Measurements from ENCODE around the gene CACNA1C.

The CACNA1C gene

GRCh38 chr12:2649201-2650030 lies 596.6 kb downstream of the CACNA1C start:
- H3K27me3 ChIP-seq (ENCODE audit: insufficient read depth, low read length, poor library complexity), result peaks cover 18% of the 10 kb centered on the region
- H3K27ac ChIP-seq (ENCODE audit: low read length), result no peak overlapping the region
- TF ChIP-seq, protein P1, sequence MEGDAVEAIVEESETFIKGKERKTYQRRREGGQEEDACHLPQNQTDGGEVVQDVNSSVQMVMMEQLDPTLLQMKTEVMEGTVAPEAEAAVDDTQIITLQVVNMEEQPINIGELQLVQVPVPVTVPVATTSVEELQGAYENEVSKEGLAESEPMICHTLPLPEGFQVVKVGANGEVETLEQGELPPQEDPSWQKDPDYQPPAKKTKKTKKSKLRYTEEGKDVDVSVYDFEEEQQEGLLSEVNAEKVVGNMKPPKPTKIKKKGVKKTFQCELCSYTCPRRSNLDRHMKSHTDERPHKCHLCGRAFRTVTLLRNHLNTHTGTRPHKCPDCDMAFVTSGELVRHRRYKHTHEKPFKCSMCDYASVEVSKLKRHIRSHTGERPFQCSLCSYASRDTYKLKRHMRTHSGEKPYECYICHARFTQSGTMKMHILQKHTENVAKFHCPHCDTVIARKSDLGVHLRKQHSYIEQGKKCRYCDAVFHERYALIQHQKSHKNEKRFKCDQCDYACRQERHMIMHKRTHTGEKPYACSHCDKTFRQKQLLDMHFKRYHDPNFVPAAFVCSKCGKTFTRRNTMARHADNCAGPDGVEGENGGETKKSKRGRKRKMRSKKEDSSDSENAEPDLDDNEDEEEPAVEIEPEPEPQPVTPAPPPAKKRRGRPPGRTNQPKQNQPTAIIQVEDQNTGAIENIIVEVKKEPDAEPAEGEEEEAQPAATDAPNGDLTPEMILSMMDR (IDR thresholded peaks at IDR 0.05; ENCODE audit: borderline replicate concordance, extremely low read depth, low read length, poor library complexity, severe bottlenecking), result no peak
- H3K4me3 ChIP-seq (ENCODE audit: low read depth in 1 of 2, low read length in 2 of 2), result no peak overlapping the region
- no peak overlapping the region for H2AFZ ChIP-seq (ENCODE audit: low read depth, low read length)
- 0 out of 2 replicates have a peak, but pooled peaks cover 4% of the 10 kb centered on the region for H4K20me1 ChIP-seq (ENCODE audit: insufficient read depth, low read length)
- H3K36me3 ChIP-seq (ENCODE audit: insufficient read depth, low read length), result no peaks in the 10 kb centered on the region
- no peak for DNase-seq
- H3K9me3 ChIP-seq (ENCODE audit: insufficient read depth, low read length, severe bottlenecking), result no peaks in the 10 kb centered on the region
- ATAC-seq (ENCODE audit: insufficient read depth, low read depth), result no peak
- no peak overlapping the region for H3K4me2 ChIP-seq (ENCODE audit: insufficient read depth, low read length)
- no peaks in the 10 kb centered on the region for H3K4me1 ChIP-seq (ENCODE audit: insufficient read depth, low read length)
- H3K9ac ChIP-seq (ENCODE audit: low read depth, low read length), result no peak overlapping the region
- no peaks in the 10 kb centered on the region for H3K79me2 ChIP-seq (ENCODE audit: insufficient read depth, low read length)

- Histone ChIP-seq H3K27me3 (ENCODE audit: insufficient read depth, low read length, poor library complexity) (peaks cover 12% of the 10 kb centered on the region), H3K79me2 (ENCODE audit: insufficient read depth, low read length) (no peaks in the 10 kb centered on the region), H3K36me3 (ENCODE audit: insufficient read depth, low read length) (no peaks in the 10 kb centered on the region), H3K27ac (ENCODE audit: low read length) (no peak overlapping the region), H3K9me3 (ENCODE audit: insufficient read depth, low read length, severe bottlenecking) (no peaks in the 10 kb centered on the region), H2AFZ (ENCODE audit: low read depth, low read length) (no peak overlapping the region), H3K4me3 (ENCODE audit: low read depth in 1 of 2, low read length in 2 of 2) (no peak overlapping the region), H3K4me2 (ENCODE audit: insufficient read depth, low read length) (no peak overlapping the region), H3K4me1 (ENCODE audit: insufficient read depth, low read length) (no peaks in the 10 kb centered on the region), H3K9ac (ENCODE audit: low read depth, low read length) (no peak overlapping the region), H4K20me1 (ENCODE audit: insufficient read depth, low read length) (0 out of 2 replicates have a peak, but pooled peaks cover 4% of the 10 kb centered on the region)
- TF ChIP-seq, protein P1 (IDR thresholded peaks at IDR 0.05; ENCODE audit: borderline replicate concordance, extremely low read depth, low read length, poor library complexity, severe bottlenecking), result no peak
- no peak for TF ChIP-seq EZH2 (IDR thresholded peaks at IDR 0.05; ENCODE audit: borderline replicate concordance, low read depth, low read length, severe bottlenecking)
- DNase-seq (no peak), ATAC-seq (ENCODE audit: insufficient read depth, low read depth) (no peak)
Measured at GRCh38 chr12:2650261-2651067, 597.7 kb downstream of the CACNA1C start.

DNA sequence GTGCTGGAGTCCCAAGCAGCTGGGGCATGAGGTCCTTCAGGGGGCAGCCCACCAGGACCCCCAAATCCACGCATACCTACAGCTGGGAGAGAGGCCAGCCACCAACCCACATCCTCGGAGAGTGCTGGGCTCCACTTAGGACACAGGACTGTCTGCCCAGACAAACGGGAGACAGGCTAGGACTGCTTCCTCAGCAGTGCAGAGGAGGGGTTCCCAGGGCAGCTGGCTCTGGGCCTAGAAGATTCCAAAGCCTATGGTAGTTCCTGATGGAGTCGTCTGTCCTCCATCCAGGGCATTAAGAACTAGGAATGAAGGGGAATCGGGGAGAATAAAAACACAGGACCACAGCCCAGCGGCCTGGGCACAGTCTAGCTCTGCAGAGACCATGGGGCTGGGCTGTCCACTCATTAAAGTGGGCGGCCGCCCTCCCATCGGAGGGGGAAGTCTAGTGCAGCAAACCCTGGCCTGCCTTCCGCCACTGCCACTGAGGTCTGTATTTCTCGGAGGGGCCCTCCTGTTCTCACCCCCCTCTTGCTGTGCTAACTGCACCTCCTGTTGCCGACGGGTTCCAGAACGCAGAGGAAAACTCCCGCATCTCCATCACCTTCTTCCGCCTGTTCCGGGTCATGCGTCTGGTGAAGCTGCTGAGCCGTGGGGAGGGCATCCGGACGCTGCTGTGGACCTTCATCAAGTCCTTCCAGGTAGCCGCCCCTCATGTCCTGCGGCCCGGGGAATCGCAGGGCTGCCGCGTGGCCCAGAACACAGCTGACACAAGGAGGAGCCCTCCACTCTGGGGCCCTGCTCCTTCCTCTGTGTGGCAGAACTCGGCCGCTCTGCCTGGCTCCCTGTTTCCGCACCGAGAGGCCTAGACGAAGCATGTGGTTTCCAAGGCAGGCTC lies 598.5 kb downstream of the CACNA1C start:
- Histone ChIP-seq H3K27ac (ENCODE audit: low read length) (no peak overlapping the region), H3K27me3 (ENCODE audit: insufficient read depth, low read length, poor library complexity) (peaks cover 8% of the 10 kb centered on the region), H4K20me1 (ENCODE audit: insufficient read depth, low read length) (0 out of 2 replicates have a peak, but pooled peaks cover 2% of the 10 kb centered on the region)

More for the DNA sequence above, 598.5 kb downstream of the CACNA1C start:
- Histone ChIP-seq H3K4me2 (ENCODE audit: insufficient read depth, low read length) (no peak overlapping the region), H2AFZ (ENCODE audit: low read depth, low read length) (no peak overlapping the region), H3K79me2 (ENCODE audit: insufficient read depth, low read length) (no peaks in the 10 kb centered on the region), H3K9me3 (ENCODE audit: insufficient read depth, low read length, severe bottlenecking) (no peaks in the 10 kb centered on the region), H3K36me3 (ENCODE audit: insufficient read depth, low read length) (no peaks in the 10 kb centered on the region), H3K4me1 (ENCODE audit: insufficient read depth, low read length) (no peaks in the 10 kb centered on the region), H3K9ac (ENCODE audit: low read depth, low read length) (no peak overlapping the region), H3K4me3 (ENCODE audit: low read depth in 1 of 2, low read length in 2 of 2) (no peak overlapping the region)
- no peak for DNase-seq
- TF ChIP-seq, protein P1 (IDR thresholded peaks at IDR 0.05; ENCODE audit: borderline replicate concordance, extremely low read depth, low read length, poor library complexity, severe bottlenecking), result no peak
- no peak for TF ChIP-seq EZH2 (IDR thresholded peaks at IDR 0.05; ENCODE audit: borderline replicate concordance, low read depth, low read length, severe bottlenecking)
- ATAC-seq (ENCODE audit: insufficient read depth, low read depth), result no peak

All from DND-41 (cell line).